Activated naive CD8-positive, alpha-beta T cell treated with anti-CD3 and anti-CD28 coated beads, Interleukin-2, amount 50 U/mL, for 16 hours (primary cell): Measurements from ENCODE around the gene PLPP3.
"Not testable (repeated sequence)": the region's sequence is repeated elsewhere in the genome, so short reads cannot be mapped to it uniquely, and the experiment has no call there.

ENCODE experiments used
- DNase-seq: peaks from one replicate; pipeline ENCODE4 v3.0.0-alpha.2; 2020; ENCODE audit warnings: low read depth, low spot score

Gene PLPP3

DNA sequence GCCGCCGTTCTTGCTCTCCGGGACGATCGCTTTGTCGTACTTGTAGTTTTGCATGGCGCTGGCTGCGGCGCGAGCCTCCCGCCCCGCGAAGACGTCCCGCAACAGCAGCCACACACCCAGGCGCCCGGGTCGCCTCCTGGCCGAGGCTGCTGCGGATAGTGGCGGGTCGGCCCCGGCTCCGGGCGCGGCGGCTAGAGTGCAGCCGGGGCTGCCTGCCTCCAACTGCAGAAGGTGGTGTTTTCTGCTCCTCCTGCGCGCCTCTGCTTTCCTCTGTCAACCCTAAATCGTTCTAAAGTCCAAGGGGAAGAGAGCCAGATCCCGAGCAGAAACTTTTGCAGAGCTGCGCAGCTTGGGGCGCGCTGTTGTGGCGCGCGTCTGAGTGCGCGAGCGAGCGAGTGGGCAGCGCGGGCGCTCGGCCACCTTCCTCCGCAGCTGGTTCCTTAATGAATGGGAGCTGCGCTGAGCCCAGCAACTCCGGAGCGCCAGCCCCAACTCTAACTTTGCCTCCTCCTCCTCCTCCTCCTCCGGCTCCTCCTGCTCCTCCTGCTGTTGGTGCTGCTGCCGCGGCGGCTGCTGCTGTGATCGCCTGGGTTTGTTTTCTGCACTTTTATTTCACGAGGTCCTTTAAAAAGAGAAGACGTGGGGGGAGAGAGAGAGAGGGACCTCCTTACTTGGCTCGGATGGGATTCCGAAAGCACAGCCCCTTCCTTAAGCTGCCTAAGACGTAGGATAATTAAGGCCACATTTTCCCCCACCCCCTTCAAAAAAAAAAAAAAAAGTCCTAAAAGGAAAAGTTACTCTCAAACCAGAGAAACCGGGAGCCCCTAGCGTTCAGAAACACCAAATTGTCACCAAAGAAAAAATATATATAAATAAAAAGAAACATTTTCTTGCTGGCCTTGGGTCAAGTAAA lies at the start of gene PLPP3:
Gene PLPP3 (minus strand): TSS at position 601 of the 913 bp plus-strand sequence. CDS start 547 bp downstream, at position 54.
- no peak for DNase-seq

DNA sequence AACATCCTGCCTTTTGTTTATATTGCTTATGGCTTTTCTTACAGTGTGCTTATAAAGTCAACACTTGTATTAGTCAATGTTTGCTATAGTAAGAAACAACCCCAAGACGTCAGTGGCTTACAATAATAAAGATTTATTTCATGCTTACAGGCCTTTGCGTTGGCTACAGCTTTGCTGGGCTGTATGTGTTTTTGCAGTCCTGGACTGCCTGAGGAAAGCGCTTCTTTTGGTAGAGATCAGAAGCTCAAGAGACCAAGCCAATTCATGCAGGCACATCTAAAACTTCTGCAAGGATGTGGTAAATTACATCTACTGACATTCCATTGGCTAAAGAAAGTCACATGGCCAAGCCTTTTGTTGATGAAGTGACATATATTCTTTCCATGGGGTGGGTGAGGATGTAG lies 48.3 kb upstream of the PLPP3 start:
- DNase-seq: no peak

- no peak for DNase-seq
These were observed 47.8 kb upstream of the PLPP3 start for GRCh38 chr1:56627019-56627635.

DNA sequence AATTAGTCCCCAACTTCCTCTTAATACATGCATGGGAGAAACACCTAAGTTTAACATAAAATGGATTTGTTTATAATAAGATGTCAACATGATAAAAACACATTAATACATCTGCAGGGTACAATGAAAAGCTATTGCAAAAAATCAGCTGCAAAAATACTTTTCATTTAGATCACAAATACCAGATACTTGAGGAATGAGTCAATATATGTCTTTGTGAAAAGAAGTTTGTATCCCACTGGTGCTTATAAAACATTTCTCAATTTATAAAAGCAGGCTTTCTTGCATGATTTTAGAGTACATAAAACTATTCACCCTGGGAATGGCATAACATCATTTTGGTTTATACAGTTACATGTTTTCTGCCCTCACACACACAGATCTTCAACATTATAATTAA lies 47.2 kb upstream of the PLPP3 start:
- no peak for DNase-seq

GRCh38 chr1:56625819-56626440 lies 46.6 kb upstream of the PLPP3 start:
- no peak for DNase-seq

DNA sequence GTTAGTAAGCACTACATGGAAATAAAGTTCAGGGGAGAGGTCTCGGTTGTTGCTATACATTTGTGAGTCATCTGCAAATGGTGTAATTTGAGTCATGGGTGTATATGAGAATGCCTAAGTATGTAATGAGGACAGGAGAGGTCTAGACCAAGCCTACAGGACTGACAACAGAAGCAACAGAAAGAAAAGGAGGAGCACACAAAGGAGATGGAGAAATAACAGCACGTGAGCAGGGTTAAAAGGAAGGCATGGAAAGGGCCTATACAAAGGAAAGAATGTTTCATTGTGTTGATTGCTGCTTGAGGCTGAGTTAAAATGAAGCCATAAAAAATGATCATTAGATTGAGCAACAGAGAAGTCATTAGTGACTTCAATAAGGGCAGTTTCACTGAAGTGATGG lies 37.8 kb upstream of the PLPP3 start:
- DNase-seq: no peak

- DNase-seq: not testable (repeated sequence)
These were observed 31.4 kb upstream of the PLPP3 start for GRCh38 chr1:56610770-56611169.

DNA sequence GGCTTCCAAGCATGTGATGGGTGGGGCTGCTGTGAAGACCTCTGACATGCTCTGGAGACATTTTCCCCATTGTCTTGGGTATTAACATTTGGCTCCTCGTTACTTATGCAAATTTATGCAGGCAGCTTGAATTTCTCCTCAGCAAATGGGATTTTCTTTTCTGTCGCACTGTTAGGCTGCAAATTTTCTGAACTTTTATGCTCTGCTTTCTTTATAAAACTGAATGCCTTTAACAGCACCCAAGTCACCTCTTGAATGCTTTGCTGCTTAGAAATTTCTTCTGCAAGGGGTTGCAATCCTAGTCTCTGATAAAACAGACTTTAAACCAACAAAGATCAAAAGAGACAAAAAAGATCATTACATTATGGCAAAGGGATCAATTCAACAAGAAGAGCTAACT lies 30.7 kb upstream of the PLPP3 start:
- DNase-seq: not testable (repeated sequence)

GRCh38 chr1:56595397-56596191 lies 16.2 kb upstream of the PLPP3 start:
- DNase-seq: not testable (repeated sequence)

- no peak for DNase-seq
These were observed 12.5 kb upstream of the PLPP3 start for GRCh38 chr1:56591909-56592308.

DNA sequence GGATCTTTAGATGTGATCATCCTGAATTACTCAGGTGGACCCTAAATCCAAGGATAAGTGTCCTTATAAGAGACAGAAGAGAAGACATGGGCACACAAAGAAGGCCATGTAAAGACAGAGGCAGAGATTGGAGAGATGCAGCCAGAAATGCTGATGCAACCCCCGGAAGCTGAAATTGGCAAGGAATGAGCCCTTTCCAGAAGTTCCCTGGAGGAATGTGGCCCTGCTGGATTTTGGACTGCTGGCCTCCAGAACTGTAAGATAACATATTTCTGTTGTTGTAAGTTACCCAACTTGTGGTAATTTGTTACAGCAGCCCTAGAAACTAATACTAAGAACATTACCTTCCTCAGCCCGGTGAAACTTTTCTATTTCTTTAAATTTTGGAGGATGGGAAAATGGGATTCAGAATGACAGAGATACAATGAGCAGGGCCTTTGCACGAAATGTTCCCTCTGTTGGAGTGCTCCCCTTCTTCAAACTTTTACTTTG lies 11.2 kb upstream of the PLPP3 start:
- DNase-seq: no peak

- no peak for DNase-seq
These were observed 10.0 kb upstream of the PLPP3 start for GRCh38 chr1:56589369-56589768.

- DNase-seq: no peak
These were observed 7.1 kb upstream of the PLPP3 start for GRCh38 chr1:56586502-56586901.

- no peak for DNase-seq
These were observed 6.6 kb upstream of the PLPP3 start for GRCh38 chr1:56585985-56586384.

GRCh38 chr1:56584910-56585528 lies 5.7 kb upstream of the PLPP3 start:
- no peak for DNase-seq

- DNase-seq: no peak
These were observed 4.7 kb upstream of the PLPP3 start for GRCh38 chr1:56583957-56584468.

DNA sequence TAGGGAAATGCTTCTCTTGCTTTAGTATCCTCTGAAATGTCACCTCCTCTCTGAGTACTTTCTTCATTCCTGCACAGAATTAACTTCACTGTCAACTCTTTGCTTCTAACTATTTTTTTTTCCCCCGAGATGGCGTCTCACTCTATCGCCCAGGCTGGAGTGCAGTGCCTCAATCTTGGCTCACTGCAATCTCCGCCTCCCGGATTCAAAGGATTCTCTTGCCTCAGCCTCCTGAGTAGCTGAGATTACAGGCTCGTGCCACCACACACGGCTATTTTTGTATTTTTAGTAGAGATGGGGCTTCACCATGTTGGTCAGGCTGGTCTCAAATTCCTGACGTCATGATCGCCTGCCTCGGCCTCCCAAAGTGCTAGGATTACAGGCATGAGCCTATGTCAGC lies 1.4 kb upstream of the PLPP3 start:
- no peak for DNase-seq

- DNase-seq: no peak
These were observed 1.0 kb downstream of the PLPP3 start for GRCh38 chr1:56578138-56578962.

DNA sequence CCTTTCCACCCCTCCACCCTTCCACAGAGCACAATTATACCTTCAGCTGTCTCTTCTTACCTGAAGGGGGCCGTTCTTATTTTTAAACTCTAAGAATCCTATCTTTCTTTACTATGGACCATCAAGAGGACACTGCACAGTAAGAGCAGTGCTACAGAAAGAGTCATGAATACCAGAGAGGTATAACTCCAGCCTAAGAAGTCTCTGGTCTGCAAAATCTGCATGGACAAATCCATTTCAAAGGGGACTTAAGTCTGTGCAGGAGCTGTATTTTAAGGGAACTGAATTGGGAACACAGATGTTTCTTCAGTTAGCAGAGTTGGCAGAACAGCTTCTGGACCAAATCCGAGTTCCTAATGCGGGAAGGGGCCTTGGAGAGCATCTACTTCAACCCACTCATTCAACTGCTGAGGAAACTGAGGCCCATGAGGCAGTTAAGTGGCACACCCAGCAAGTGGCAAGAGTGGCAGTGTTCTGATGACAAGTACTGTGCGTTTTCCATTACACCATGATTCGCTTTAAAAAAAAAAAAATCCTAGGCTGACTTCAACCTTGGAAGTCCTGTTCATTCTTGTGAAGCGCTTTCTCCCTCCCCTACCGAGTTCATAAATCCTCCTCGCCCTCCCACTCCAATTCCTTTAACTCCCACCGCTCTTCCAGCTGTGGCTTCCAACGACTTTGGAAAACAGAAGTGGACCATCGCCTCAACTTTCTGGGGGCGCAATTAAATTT lies 1.8 kb downstream of the PLPP3 start:
- DNase-seq: no peak
